ENCODE results near the gene IRGC.

DNA sequence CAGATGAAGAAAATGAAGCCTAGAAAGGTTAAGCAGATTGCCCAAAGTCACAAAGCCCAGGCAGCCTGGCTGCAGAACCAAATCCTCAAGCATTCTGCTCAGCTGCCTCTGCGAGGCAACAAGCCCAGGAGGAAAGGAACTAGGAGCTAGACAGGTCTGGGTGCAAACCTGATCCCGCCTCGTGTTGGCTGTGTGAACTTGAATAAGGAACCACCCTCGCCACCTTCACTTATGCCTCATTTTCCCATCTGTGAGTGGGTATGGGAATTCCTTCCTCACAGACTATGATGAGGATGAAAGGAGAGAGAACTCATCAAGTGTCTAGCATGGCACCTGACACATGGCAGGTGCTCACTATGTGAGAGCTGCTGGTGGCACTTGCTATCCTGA, 32.3 kb downstream of the IRGC start:
- TF ChIP-seq, protein P1, sequence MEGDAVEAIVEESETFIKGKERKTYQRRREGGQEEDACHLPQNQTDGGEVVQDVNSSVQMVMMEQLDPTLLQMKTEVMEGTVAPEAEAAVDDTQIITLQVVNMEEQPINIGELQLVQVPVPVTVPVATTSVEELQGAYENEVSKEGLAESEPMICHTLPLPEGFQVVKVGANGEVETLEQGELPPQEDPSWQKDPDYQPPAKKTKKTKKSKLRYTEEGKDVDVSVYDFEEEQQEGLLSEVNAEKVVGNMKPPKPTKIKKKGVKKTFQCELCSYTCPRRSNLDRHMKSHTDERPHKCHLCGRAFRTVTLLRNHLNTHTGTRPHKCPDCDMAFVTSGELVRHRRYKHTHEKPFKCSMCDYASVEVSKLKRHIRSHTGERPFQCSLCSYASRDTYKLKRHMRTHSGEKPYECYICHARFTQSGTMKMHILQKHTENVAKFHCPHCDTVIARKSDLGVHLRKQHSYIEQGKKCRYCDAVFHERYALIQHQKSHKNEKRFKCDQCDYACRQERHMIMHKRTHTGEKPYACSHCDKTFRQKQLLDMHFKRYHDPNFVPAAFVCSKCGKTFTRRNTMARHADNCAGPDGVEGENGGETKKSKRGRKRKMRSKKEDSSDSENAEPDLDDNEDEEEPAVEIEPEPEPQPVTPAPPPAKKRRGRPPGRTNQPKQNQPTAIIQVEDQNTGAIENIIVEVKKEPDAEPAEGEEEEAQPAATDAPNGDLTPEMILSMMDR (IDR thresholded peaks at IDR 0.05) = no peak
- no peak for TF ChIP-seq POLR2A (IDR thresholded peaks at IDR 0.05)
